HL-60 (cell line): ENCODE results near the gene C11orf16.

Source experiments
- POLR2AphosphoS5 ChIP-seq: IDR thresholded peaks from 2 replicates; pipeline ENCODE4 v1.6.1; 2012; ENCODE audit warnings: low read depth
- REST ChIP-seq: IDR thresholded peaks from 2 replicates; pipeline ENCODE4 v1.6.1; 2012; ENCODE audit warnings: low read depth; ENCODE audit not compliant: insufficient replicate concordance
- SPI1 ChIP-seq: IDR thresholded peaks from 2 replicates; pipeline ENCODE4 v1.6.1; 2012; ENCODE audit warnings: low read depth, mild to moderate bottlenecking, borderline replicate concordance
- TF ChIP-seq, protein P1 (sequence below): IDR thresholded peaks from one replicate; pipeline ENCODE4 v1.5.1; 2011; ENCODE audit warnings: low read length, control low read depth, inconsistent platforms; ENCODE audit not compliant: insufficient read depth

DNA sequence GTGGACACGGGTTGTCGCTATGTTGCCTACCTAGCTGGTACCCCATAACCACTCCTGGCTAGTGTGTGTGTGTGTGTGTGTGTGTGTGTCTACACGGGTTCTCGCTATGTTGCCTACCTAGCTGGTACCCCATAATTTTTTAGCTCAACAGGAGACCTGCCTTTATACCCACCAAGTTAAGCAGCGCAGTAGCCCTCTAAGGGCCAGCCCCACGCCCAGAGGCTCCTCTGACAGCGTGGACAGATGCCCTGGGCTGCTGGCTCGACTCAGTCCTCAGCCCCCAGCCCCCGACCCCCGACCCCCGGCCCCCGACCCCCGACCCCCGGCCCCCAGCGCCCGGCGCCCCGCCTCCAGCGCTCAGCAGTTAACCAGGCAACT lies 22.1 kb downstream of the C11orf16 start:
- TF ChIP-seq, protein P1, sequence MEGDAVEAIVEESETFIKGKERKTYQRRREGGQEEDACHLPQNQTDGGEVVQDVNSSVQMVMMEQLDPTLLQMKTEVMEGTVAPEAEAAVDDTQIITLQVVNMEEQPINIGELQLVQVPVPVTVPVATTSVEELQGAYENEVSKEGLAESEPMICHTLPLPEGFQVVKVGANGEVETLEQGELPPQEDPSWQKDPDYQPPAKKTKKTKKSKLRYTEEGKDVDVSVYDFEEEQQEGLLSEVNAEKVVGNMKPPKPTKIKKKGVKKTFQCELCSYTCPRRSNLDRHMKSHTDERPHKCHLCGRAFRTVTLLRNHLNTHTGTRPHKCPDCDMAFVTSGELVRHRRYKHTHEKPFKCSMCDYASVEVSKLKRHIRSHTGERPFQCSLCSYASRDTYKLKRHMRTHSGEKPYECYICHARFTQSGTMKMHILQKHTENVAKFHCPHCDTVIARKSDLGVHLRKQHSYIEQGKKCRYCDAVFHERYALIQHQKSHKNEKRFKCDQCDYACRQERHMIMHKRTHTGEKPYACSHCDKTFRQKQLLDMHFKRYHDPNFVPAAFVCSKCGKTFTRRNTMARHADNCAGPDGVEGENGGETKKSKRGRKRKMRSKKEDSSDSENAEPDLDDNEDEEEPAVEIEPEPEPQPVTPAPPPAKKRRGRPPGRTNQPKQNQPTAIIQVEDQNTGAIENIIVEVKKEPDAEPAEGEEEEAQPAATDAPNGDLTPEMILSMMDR = no peak
- no peak for TF ChIP-seq SPI1
- TF ChIP-seq POLR2AphosphoS5 = no peak
- TF ChIP-seq REST = no peak
